T-helper 9 cell (primary cell): ENCODE data around the gene ALPL.

Experiments
- DNase-seq: peaks from one replicate; pipeline ENCODE4 v3.0.0-alpha.2; 2020

The ALPL gene

DNA sequence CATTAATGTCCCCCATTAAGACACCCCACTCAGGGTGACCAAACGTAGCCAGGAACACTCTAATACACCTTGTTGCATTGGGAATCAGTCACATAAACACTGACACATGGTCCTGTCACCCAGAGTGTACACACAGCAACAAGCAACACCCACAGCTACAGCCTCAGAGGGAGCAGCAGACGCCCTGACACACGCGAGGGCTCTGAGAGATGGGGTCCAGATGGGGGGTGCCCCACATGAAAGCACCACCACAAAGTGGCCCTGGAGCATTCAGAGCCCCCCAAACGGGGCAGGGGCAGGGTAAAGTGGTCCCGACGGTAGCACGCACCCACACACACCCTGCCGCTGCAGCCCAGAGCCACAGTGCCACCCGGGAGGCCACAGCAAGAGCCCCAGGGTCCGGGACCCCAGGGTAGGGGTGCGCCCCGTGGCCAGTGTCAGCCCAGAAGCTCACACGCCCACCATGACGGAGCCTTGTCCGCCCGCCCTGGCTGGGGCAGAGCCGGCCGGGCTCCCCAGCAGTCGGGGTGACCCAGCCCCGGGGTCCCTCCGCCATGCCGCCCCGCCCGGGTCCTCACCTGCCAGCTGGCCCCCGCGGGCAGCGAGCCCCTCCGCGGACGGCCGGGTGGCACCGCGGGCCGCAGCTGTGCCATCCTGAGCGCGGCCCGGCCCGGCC, 112.7 kb downstream of the ALPL start:
- DNase-seq, result no peak

DNA sequence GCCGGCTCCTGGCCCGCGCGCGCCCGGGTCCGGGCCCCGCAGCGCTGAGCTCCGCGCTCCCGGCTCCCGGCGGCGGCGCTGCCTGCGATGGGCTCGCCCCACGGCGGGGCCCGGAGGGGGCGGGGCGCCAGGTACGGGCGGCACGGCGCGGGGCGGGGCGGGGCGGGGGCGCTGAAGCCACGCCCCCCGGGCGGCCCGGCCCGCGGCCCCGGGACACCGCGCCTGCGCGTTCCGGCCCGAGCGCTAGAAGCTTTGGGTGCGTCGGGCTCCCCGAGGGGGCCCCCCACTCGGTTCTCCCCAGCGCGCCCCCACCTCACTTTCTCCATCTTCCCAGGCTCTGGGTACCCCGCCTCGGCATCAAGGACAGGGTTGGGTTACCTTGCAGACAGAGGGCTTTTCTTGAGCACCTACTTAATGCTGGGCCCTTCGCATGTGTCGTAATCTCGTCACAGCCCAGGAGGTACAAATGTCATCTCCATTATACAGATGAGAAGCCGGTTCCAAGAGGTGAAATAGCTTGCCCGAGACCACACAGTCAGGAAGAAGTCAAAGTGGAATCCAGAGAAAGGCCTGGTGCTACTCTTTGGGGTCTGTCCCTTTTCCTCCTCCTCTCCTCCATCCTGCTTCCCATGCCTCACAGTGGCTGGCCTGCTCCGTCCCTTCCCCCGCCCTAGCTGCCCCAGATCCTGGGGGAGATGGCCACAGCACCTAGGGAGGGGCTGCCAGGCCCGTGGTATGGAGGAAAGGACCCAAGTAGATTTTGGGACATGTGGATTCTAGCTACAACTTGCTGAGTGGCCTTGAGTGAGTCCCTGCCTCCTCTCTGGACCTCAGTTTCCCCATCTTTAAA, 113.5 kb downstream of the ALPL start:
- peak; percentile 16 for DNase-seq

DNA sequence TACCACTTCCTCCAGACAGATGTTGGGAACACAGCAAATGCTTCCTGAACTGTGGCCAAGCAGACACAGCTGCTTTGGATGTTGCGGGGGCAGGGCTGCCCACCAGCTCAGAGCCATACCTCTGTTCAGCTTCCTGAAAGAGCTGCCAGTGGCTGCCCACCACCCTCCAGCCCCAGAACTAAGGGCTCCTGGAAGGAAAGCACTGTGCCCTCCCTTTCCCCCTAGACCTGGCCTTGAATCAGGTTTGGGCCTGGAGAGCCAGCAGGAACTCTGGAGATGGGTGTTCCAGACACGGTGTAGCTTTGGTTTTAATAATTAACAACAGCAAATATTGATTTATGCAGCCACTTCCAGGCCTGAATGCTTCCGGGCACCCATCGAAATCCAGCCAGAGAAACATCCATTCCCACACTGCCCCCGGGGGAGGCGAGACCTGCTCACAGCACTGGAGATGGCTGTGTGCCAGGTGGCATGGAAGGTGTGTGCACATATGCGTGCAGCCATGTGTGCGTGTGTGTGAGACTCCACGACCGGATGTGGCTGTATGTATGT, 114.3 kb downstream of the ALPL start:
- DNase-seq, result no peak

DNA sequence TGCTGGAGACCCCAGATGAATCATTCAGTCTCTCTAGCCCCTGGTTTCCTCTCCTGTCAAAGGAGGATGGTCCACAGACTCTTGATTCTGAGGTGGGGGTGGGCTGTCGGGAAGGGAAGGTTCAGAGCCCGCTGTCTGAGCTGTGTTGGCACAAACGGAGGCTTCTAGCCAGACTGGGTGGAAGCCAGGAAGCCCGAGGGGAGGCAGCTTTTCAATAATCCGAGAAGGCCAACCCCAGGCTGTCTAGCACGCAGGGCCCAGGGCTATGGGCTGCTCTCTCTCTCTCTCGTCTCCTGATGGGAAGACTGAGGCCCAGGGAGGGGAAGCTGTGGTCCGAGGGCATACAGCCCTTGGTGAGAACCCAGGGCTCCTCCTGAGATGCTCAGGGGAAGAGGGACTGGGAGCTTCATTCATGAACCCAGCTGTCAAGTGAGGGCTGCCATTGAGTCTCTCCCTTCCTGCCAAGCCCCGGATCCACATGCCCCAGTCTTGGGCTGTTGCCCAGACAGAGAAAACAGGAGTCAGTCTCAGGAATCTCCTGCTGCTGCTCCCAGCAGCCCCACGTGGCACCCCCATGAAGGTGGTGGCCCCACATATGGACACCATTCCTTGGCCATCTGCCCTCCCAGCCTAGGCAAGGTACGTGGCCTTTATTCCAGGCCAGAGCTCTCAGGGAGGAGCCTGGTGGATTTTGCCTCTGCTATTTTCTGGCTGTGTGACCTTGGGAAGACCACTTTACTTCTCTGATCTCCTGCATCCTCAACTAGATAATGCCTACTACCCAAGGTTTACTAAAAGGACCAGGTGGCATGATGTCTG, 115.6 kb downstream of the ALPL start:
- DNase-seq, result no peak

DNA sequence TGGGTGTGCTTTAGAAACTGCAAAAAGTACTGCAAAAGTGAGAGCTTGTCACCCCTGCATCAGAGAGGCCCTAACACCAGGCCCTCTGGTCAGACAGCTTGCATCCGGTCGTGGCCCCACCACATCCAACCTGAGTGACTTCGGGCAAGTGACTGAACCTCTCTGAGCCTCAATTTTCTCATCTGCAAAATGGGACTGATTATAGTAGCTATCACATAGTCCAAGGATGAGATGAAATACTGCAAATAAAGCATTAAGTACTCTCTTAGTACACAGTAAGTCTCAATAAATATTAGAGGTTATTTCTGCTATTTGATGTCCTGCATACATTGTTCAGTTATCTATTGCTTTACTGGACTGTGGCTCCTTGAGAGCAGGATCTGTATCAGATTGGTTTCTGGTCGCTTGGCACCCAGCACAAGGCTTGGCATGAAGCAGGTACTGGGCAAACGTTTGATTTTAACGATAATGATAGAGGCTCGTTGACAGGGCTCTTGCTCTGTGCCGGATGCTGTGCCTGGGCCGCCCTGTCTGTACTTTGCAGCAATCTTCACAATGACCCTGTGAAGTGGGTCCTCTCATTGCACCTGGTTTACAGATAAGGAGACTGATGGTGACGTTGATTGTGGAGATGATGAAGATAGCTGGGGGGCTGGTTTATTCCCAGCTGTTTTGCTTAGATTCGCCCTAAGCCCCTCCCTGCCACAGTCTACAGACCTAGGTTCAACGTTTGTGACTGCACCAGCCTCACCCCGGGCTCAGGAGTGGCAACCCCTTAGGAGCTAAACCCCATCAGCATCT, 116.4 kb downstream of the ALPL start:
- no peak for DNase-seq

DNA sequence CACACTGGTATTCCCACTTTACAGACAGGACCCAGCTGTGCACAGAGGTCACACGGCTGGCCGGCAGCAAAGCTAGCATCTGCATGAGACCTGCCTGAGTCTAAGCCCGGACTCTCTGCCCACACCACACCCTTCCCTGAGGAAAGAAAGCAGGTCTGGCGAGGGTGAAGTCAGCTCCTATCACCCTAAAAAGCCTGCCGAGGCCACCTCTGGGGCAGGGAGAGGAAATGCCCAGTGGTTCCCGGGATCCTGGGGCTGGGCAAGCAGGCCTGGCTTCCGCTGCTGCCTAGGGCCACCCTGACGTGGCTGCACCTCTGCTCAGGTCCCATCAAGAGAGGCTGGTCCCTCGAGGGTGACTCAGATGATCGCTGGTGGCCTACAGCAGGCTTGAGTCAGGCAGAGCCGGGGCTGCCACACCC, 117.7 kb downstream of the ALPL start:
- no peak for DNase-seq
